GM19324 (cell line): ENCODE results near the gene RTN4IP1.
"Not testable (repeated sequence)": the region's sequence is repeated elsewhere in the genome, so short reads cannot be mapped to it uniquely, and the experiment has no call there.

Source experiments
- ATAC-seq: cut with Tn5 transposase; IDR thresholded peaks from one replicate; pipeline ENCODE4 v1.9.1; 2021; ENCODE audit warnings: mild to moderate bottlenecking, moderate library complexity; ENCODE audit not compliant: unreplicated experiment, low FRiP score

RTN4IP1 gene

DNA sequence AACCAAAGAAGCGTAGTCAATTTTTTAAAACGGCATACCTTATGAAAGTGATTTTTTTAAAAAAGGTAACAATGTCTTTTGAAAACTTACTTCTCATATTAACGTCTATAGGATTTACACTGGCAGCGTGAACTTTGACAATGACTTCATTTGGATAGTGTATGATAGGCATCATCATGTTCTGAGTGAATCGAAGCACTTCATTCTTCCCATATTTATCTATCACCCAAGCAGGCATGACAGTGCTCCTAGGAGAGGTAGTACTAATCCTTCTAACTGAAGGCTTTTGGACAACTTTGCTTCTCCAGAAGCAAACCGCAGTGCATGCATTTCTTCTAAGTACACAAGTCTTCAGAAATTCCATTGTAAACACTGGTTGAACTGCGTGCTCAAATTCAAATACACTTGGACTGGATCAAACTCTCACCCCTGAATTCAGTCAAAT is 618 bp downstream of the RTN4IP1 start:
- peak; percentile 10 for ATAC-seq

DNA sequence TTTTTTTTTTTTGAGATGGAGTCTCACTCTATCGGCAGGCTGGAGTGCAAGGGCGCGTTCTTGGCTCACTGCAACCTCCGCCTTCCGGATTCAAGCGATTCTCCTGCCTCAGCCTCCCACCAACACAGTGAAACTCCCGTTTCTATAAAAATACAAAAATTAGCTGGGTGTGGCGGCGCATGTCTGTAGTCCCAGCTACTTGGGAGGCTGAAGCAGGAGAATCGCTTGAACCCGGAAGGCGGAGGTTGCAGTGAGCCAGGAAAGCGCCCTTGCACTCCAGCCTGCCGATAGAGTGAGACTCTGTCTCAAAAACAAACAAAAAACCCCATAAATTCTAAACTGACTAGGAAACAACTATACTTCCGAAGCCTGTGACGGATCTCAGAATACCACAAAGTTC is 1.5 kb downstream of the RTN4IP1 start:
- not testable (repeated sequence) for ATAC-seq

- ATAC-seq, result no peak
Measured at GRCh38 chr6:106626485-106626884, 2.8 kb downstream of the RTN4IP1 start.

DNA sequence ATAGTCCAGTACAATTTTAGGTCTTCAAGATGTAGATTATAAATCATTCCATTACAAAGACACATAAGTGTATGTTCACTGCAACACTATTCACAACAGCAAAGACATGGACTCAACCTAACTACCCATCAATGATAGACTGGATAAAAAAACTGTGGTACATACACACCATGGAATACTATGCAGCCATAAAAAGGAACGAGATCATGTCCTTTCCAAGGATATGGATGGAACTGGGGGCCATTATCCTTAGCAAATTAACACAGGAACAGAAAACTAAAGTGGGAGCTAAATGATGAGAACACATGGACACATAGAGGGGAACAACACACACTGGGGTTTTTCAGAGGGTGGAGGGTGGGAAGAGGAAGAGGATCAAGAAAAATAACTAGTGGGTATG is 6.3 kb downstream of the RTN4IP1 start:
- ATAC-seq, result no peak

- no peak for ATAC-seq
Measured at GRCh38 chr6:106622412-106622811, 6.9 kb downstream of the RTN4IP1 start.

DNA sequence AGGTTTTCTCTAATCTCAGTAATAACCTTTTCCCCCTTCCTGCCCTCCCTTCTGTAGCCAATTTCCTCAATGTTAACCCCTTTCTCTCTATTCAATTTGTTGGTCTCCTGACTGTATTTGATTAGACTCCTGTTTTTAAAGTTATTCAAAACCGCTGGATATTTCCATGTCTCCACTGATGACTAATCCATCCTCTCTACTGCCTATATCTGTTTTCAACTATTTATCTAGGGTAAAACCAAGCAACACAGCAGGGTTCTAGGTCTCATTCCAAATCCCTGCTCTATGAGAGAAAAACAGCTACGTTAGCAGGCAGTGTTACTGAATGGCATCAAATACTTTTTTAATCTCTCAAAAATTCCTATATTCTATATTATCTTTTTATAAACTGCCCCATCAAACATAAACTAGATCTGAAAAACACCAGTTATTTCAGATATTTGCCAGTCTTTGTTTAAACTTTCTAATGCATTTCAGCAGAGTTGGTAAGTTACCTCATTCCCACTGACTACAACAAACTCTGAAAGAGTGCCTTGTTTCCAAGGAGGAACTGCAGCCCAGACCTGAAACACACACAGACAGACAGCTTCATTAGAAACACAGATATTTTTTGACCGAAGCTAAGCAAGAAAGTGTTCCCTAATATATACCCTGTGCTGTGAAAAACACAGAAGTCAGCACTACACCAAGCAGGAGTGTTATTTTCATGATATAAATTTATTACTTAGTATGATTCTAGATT is 8.2 kb downstream of the RTN4IP1 start:
- no peak for ATAC-seq

DNA sequence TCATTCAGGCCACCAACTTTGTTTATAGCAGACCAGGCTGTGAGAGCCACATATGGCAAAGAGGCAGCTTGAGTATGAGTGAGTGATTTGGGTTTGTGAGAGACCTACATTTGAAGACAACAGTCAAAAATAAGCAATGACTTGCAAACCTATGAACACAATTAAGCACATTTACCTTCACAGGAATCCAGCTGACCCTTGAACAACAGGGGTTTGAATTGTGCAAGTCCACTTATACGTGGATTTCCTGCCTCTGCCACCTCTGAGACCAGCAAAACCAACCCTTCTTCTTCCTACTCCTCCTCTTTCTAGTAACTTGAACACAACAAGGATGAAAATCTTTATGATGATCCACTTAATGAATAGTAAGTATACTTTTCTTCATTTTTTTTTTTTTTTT is 10.1 kb downstream of the RTN4IP1 start:
- ATAC-seq, result no peak

GRCh38 chr6:106618324-106618723 is 11.0 kb downstream of the RTN4IP1 start:
- no peak for ATAC-seq

- ATAC-seq, result no peak
Measured at GRCh38 chr6:106617857-106618256, 11.4 kb downstream of the RTN4IP1 start.

DNA sequence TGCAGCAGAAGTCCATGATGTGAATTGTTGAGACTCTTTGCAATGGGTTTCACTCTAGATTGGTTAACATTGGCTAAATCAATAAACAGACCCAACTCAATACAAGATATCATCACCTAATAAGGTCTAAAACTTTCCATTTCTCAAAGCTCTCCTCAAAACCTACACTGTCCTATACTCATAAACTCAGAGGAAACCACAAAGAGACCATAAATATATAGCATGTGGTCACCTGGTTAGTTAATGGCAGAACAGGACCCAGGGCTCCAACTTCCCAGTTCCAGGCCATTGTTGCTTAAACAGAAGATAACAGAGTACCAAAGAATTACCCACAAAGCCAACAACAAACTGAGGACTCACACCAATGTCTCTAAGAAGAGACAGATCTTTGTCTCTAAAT is 12.0 kb downstream of the RTN4IP1 start:
- ATAC-seq, result no peak

- no peak for ATAC-seq
Measured at GRCh38 chr6:106614592-106615257, 14.6 kb downstream of the RTN4IP1 start.

GRCh38 chr6:106614166-106614565 is 15.1 kb downstream of the RTN4IP1 start:
- ATAC-seq, result no peak

GRCh38 chr6:106613590-106613989 is 15.7 kb downstream of the RTN4IP1 start:
- no peak for ATAC-seq

GRCh38 chr6:106612671-106613416 is 16.5 kb downstream of the RTN4IP1 start:
- no peak for ATAC-seq

DNA sequence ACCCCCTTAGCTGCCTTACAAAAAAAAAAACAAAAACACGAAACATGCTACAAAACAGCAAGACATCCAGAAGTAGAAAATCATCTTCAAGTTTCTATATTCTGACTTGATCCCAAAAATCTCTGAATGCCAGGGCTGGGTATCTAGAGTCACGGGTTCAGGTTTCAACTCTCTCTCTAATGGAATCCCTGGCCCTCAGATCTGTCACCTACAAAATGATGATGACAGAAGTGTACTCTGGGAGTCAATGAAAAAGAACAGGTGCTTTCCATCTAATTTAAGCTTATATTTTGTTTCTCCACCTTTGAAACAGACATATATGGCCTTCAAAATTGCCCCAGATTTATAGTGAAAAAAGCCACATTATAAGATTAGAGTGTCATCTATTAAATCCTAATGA is 18.3 kb downstream of the RTN4IP1 start:
- ATAC-seq, result no peak

DNA sequence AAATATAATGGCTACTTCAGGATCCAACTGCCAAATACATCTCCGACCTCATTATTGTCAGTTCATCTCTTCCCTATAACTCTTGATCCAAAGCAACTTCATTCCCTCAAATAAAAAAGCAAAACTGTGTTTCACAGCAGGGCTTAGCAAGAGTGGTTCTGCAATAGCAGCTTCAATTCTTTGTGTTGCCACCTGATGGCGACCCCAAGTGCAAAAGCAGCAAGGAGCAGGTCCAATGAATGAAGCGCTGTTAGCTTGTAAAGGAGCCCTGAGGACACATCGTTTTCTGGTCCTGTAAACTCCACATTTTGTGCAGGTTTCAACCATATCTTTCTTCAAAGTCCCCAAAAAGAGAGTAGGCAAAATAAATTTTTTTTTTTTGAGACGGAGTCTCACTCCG is 19.6 kb downstream of the RTN4IP1 start:
- ATAC-seq, result no peak

- ATAC-seq, result no peak
Measured at GRCh38 chr6:106608080-106608668, 21.1 kb downstream of the RTN4IP1 start.

DNA sequence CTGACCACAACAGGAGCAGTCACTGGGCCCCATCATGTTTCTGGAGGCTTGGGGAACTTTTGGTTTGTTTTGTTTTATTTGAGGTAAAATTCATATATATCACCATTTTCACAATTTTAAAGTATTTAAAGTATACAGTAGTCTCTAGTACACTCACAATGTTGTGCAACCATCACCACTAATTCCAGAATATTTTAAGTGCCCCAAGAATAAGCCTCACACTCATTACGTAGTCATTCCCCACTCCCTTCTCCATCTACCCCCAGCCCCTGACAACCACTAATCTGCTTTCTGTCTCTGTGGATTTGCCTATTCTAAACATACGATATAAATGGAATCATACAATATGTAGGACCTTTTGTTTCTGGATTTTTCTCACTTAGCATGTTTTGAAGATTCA is 29.0 kb downstream of the RTN4IP1 start:
- ATAC-seq, result no peak

DNA sequence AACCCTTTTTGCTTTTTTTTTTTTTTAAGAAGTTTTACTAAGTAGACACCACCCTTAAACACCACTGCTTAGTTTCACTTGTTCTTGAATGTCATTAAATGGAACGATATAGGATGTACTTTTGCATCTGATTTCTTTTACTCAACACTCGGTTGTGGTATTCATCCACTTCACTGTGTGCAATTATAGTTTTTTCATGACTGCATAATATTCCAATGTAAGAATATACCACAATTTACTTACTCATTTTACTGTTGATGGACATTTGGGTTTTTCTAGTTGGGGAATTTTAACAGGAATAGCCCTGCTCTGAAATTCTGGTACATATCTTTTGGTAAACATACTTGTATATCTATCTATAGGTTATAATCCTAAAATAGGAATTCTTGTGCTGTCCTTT is 29.9 kb downstream of the RTN4IP1 start:
- no peak for ATAC-seq

GRCh38 chr6:106591111-106591825 is 38.0 kb downstream of the RTN4IP1 start:
- no peak for ATAC-seq
